ENCODE results near the gene BCL7A. TPM values are rescaled to one million over a fixed set of nuclear protein-coding genes. Genes with fewer than 3 reads are reported as not detected.
"Not testable (repeated sequence)": the region's sequence is repeated elsewhere in the genome, so short reads cannot be mapped to it uniquely, and the experiment has no call there.

BCL7A gene
- total and polyA plus RNA-seq, 11 donors, result 4.0 to 22.1 (median 14.3) TPM

DNA sequence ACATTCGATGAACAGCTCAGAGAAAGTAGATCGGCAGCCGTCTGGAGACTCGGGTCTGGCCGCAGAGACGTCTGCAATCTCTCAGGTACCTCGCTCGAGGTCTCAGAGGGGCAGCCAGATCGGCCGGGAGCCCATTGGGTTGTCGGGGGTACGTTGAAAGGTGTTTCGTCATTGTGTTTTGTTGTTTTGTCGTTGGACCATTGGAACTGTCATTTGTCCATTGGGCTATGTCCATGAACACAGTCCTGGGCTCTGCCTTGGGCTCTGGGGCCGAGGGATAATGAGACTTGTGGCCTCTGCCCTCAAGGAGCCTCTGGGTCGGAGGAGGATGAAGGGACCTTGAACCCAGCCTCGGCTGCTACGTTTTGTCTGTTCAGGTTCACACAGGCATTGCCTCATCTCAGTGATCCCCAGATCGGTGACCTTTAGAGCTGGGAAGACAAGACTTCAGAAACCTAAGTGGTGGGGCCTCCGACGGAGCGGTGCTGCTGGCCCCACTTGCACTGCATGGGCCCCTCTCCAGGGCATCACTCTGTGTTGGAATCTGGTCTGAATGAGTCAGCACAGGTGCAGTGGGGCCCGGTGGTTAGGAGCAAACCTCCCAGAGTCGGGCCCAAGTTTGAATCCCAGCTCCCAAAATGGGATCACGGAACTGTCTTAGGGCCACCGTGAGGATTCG, 33.3 kb downstream of the BCL7A start:
- 93 to 95% (median 93%) methylated on average over 26 to 27 of the region's 27 CpGs for WGBS, 4 donors
- TF ChIP-seq POLR2A (IDR thresholded peaks at IDR 0.05), result no peak
- TF ChIP-seq, protein P1, sequence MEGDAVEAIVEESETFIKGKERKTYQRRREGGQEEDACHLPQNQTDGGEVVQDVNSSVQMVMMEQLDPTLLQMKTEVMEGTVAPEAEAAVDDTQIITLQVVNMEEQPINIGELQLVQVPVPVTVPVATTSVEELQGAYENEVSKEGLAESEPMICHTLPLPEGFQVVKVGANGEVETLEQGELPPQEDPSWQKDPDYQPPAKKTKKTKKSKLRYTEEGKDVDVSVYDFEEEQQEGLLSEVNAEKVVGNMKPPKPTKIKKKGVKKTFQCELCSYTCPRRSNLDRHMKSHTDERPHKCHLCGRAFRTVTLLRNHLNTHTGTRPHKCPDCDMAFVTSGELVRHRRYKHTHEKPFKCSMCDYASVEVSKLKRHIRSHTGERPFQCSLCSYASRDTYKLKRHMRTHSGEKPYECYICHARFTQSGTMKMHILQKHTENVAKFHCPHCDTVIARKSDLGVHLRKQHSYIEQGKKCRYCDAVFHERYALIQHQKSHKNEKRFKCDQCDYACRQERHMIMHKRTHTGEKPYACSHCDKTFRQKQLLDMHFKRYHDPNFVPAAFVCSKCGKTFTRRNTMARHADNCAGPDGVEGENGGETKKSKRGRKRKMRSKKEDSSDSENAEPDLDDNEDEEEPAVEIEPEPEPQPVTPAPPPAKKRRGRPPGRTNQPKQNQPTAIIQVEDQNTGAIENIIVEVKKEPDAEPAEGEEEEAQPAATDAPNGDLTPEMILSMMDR (IDR thresholded peaks at IDR 0.05), result no peak
- ATAC-seq (no peak), DNase-seq (no peak)
- Histone ChIP-seq H3K27ac (no peak overlapping the region), H3K27me3 (no peaks in the 10 kb centered on the region), H3K9me3 (no peaks in the 10 kb centered on the region), H3K4me1 (peaks cover 4 to 32% (median 19%) of the 10 kb centered on the region in 12 donors), H3K4me3 (no peak overlapping the region), H3K36me3 (peaks cover 0 to 46% (median 7%) of the 10 kb centered on the region in 9 donors)
- intact Hi-C loops (cut with DNase I), result loop anchor here (1.0 to 10.0 kb wide), 5 partner anchors 68 to 140 kb away; partner anchors contain the start of gene CFAP251 (in 1 of the 10)

DNA sequence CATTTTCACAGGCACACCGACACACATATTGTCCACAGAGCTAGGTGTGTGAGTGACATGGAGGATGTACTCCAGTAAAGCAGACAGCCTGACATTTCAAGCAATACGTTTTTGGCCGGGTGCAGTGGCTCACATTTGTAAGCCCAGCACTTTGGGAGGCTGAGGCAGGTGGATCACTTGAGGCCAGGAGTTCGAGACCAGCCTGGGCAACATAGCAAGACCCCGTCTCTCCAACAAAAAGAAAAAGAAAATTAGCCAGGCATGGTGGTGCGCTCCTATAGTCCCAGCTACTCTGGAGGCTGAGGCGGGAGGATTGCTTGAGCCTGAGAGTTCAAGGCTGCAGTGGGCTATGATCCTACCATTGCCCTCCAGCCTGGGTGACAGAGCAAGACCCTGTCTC, 34.7 kb downstream of the BCL7A start:
- Histone ChIP-seq H3K27ac (peak overlapping the region in 1 of 12 donors; percentile 58), H3K4me1 (peaks cover 1 to 29% (median 11%) of the 10 kb centered on the region in 12 donors), H3K36me3 (peaks cover 0 to 55% (median 7%) of the 10 kb centered on the region in 9 donors)
- 96 to 97% (median 96%) methylated on average over 7 of the region's 7 CpGs for whole genome bisulfite sequencing, 4 donors
- intact Hi-C loops (cut with DNase I), result loop anchor here in 2 of 10 donors (10.0 kb wide), 1 partner anchor 138 kb away; no protein-coding TSS in a partner anchor
- not testable (repeated sequence) for H3K27me3 ChIP-seq, ATAC-seq, H3K4me3 ChIP-seq, H3K9me3 ChIP-seq, DNase-seq

DNA sequence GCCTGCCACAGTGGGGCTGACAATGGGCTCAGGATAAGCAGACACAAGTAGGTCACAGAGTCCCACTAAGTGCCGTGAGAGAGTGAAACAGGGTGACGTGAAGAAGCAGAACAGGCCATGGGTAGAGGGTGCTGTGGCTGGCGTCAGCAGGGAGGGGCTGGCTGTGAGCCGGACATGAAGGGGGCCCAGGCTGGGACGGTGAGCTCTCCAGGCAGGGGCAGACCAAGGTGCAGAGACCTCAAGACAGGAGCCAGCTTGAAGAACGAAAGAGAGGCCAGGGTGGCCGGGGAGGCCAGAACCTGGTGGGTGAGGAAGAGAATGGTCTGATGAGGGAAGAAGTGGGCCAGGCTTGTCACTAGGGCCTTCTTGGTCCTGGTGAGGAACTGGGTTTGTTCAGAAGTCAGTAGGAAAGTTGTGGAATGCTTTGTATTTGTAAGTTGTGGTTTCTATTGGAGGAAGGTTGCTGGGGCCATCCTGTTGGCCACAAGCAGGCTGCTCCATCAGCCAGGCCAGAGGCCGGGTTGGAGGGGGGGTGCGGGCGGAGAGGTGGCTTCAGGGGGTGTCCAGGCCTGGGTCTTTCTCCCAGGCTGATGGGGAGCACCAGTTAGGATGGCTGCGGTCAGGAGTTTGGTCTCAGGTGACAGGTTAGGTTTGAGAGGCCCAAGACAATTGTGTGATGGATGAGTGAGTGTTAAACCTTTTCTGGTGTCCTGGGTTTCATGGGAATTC, 35.5 kb downstream of the BCL7A start:
- Histone ChIP-seq H3K4me3 (no peak overlapping the region), H3K9me3 (no peaks in the 10 kb centered on the region), H3K4me1 (peaks cover 0 to 23% (median 6%) of the 10 kb centered on the region in 12 donors), H3K27ac (peak overlapping the region in 1 of 12 donors; percentile 58), H3K36me3 (peaks cover 0 to 57% (median 7%) of the 10 kb centered on the region in 9 donors), H3K27me3 (no peaks in the 10 kb centered on the region)
- DNase-seq (no peak), ATAC-seq (no peak)
- WGBS, 4 donors, result 92 to 94% (median 93%) methylated on average over 11 of the region's 11 CpGs
- intact Hi-C loops (cut with DNase I), result loop anchor here in 2 of 10 donors (10.0 kb wide), 1 partner anchor 138 kb away; no protein-coding TSS in a partner anchor
- TF ChIP-seq, protein P1 (IDR thresholded peaks at IDR 0.05), result no peak
- TF ChIP-seq POLR2A (IDR thresholded peaks at IDR 0.05), result no peak

GRCh38 chr12:122057769-122058168, 36.1 kb downstream of the BCL7A start:
- Histone ChIP-seq H3K4me3 (no peak overlapping the region), H3K9me3 (no peaks in the 10 kb centered on the region), H3K4me1 (peaks cover 0 to 26% (median 11%) of the 10 kb centered on the region in 12 donors), H3K27me3 (no peaks in the 10 kb centered on the region), H3K36me3 (peaks cover 0 to 57% (median 7%) of the 10 kb centered on the region in 9 donors), H3K27ac (peak overlapping the region in 1 of 12 donors; percentile 58)
- intact Hi-C loops (cut with DNase I), result loop anchor here in 2 of 10 donors (10.0 kb wide), 1 partner anchor 137 kb away; no protein-coding TSS in a partner anchor
- DNase-seq (no peak), ATAC-seq (no peak)
- TF ChIP-seq POLR2A (IDR thresholded peaks at IDR 0.05), result no peak
- TF ChIP-seq, protein P1 (IDR thresholded peaks at IDR 0.05), result no peak
- 93 to 99% (median 96%) methylated on average over 3 of the region's 3 CpGs for WGBS, 4 donors

All from heart left ventricle (tissue), 16 donors.